NCI-H1417 (cell line): Measurements from ENCODE around the gene GIMAP8.
A peak's percentile ranks its signal among the peaks of the same experiment; 100 is the strongest.
"Not testable (repeated sequence)": the region's sequence is repeated elsewhere in the genome, so short reads cannot be mapped to it uniquely, and the experiment has no call there.

Source experiments
- DNase-seq, 3 experiments: peaks; one replicate each; lab custom pipeline; 2025; lab: John Stamatoyannopoulos, UW

The GIMAP8 gene

GRCh38 chr7:150464962-150465361 is 14.5 kb downstream of the GIMAP8 start:
- DNase-seq = no peak

GRCh38 chr7:150465414-150465813 is 15.0 kb downstream of the GIMAP8 start:
- DNase-seq = no peak

- no peak for DNase-seq
Observed at GRCh38 chr7:150466477-150466876, 16.0 kb downstream of the GIMAP8 start.

- no peak for DNase-seq
Observed at GRCh38 chr7:150468241-150468640, 17.8 kb downstream of the GIMAP8 start.

- DNase-seq = no peak
Observed at GRCh38 chr7:150471886-150472285, 21.5 kb downstream of the GIMAP8 start.

GRCh38 chr7:150473902-150474301 is 23.5 kb downstream of the GIMAP8 start:
- DNase-seq = no peak

- DNase-seq = no peak
Observed at GRCh38 chr7:150476285-150476684, 25.9 kb downstream of the GIMAP8 start.

GRCh38 chr7:150476819-150477631 is 26.6 kb downstream of the GIMAP8 start:
- DNase-seq = no peak

GRCh38 chr7:150479023-150479716 is 28.7 kb downstream of the GIMAP8 start:
- peak in 1 of 3 experiments; percentile 16 for DNase-seq

- DNase-seq = no peak
Observed at GRCh38 chr7:150481186-150481920, 30.9 kb downstream of the GIMAP8 start.

- no peak for DNase-seq
Observed at GRCh38 chr7:150481922-150482321, 31.5 kb downstream of the GIMAP8 start.

GRCh38 chr7:150483514-150483913 is 33.1 kb downstream of the GIMAP8 start:
- DNase-seq = not testable (repeated sequence)

GRCh38 chr7:150484071-150484470 is 33.6 kb downstream of the GIMAP8 start:
- DNase-seq = not testable (repeated sequence)

- no peak for DNase-seq
Observed at GRCh38 chr7:150487625-150488024, 37.2 kb downstream of the GIMAP8 start.

GRCh38 chr7:150489782-150490181 is 39.4 kb downstream of the GIMAP8 start:
- no peak for DNase-seq

- not testable (repeated sequence) for DNase-seq
Observed at GRCh38 chr7:150493442-150493841, 43.0 kb downstream of the GIMAP8 start.

- DNase-seq = no peak
Observed at GRCh38 chr7:150502519-150502918, 52.1 kb downstream of the GIMAP8 start.

GRCh38 chr7:150503155-150503554 is 52.7 kb downstream of the GIMAP8 start:
- no peak for DNase-seq

GRCh38 chr7:150503581-150503980 is 53.2 kb downstream of the GIMAP8 start:
- no peak for DNase-seq

- no peak for DNase-seq
Observed at GRCh38 chr7:150507947-150508602, 57.6 kb downstream of the GIMAP8 start.

- DNase-seq = no peak
Observed at GRCh38 chr7:150511048-150511447, 60.6 kb downstream of the GIMAP8 start.

GRCh38 chr7:150513758-150514157 is 63.3 kb downstream of the GIMAP8 start:
- DNase-seq = no peak
